SK-N-DZ (cell line): Measurements from ENCODE around the gene BIN1.

Experiments
- DNase-seq: peaks from one replicate; pipeline ENCODE4 v3.0.0-alpha.2; 2015; ENCODE audit warnings: low spot score

BIN1 gene

DNA sequence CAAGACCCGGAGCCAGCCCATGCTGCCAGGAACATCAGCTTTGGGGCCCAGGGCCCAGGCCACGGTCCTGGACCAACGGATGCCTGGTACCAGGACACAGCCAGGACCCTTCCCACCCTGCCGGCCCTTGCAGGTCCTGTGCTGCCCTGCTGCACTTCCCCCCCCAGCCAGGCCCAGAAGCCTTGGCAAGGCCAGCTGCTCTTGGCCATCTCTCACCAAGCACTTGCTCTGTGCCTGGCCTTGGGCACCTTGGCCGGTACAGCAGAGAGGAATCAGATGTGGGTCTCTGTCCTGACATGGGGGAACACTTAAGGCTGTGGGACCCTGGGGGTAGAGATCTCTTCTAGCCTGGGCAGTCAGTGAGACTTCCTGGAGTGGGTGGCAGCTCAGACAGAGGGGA, 28.9 kb downstream of the BIN1 start:
- no peak for DNase-seq

DNA sequence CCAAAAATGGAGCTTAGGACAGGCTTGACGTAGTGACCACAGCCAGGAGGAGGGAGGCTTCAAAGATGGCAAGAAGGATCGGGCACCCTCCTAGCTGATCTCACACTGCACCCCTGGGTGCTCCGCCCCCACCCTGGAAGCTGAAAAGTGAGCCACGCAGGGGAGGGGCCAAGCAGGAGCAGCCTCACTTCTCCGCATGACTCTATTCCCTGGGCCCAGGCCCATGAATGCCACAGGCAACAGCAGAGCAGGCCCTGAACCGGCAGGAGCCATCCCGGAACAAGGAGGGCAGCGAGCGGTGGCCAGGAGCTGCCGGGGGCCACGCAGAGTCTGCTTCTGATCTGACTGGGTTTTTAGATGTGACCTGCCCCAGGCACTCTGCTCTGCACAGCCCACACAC, 30.0 kb downstream of the BIN1 start:
- DNase-seq = no peak

DNA sequence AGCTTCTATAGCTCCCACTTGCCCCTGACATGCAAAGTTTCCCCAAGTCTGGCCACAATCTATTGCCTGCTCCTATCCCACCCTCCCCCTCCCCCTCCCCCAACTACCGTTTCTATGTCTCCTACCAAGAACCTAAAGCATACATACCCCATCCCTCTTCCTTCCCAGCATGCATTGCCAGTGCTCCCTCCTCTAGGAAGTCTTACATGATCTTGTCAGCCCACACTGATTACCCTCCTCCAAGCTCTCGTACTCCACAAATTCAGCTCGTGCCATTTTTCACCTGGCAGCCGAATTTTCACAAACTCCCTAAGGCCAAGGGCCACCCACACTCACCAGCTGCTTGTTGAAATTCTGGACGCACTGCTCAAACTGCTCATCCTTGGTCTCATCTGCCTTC, 30.7 kb downstream of the BIN1 start:
- DNase-seq = no peak

DNA sequence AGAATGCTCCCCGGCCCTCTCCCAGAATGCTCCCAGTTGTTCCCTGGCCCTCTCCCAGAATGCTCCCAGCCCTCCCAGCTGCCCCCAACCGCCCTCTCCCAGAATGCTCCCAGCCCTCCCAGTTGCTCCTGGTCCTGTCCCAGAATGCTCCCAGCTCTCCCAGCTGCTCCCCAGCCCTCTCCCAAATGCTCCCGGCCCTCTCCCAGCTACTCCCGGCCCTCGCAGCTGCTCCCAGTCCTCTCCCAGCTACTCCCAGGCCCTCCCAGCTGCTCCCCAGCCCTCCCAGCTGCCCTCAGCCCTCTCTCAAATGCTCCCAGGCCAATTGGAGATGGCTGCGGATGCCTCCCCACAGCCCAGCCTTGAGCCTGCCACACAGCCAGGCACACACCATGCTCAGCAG, 31.1 kb downstream of the BIN1 start:
- DNase-seq = no peak

DNA sequence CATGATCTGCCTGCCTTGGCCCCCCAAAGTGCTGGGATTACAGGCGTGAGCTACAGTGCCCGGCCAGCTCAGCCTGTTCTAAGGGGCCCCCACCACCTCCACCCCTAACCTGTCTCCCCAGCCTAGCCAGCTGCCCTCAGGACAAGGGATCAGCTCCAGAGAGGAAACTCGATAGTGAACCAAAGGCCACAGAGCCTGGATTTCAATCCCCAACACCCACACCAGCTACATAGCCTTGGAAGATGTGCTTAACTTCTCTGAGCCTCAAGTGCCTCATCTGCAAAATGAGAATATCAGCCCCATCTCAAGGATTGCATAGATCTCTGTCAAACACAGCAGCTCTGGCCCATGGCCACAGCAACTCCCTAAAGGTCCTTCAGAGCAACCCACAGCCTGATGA, 32.0 kb downstream of the BIN1 start:
- no peak for DNase-seq

DNA sequence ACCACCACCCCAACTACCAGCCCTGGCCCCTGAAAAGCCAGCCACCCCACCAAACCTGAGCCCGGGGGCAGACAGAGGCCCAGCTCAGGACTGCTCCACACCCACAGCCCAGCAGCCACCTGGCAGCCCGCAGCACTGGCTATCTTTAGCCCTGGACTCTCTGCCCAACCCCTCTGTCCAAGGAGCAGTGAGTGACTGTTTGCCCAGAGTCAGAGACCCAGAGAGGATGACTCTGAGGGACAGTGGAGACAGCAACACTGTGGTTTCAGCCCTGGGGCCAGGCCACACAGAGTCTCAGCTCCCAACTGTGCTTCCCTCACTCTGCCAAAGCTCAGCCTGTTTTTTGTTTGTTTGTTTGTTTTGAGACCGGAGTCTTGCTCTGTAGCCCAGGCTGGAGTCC, 32.6 kb downstream of the BIN1 start:
- DNase-seq = no peak

DNA sequence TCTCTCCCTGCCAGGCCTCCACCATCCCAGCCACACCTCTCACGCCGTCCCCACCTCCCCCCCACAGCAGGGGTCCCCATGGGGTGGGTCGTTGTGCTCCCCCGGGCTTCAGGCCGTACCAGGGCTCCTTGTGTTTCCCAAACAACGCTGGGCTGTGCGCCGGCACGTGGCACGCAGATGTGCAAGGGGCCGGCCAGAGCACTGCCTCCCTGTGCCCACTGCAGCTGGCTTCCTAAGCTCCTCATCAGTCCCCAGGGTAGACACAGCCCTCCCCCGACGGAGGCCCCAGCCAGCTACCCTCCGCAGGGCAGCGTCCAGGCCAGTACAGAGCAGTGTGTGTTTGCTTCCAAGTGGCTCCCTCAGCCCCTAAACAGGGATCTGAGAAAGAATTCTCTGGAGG, 34.0 kb downstream of the BIN1 start:
- no peak for DNase-seq

DNA sequence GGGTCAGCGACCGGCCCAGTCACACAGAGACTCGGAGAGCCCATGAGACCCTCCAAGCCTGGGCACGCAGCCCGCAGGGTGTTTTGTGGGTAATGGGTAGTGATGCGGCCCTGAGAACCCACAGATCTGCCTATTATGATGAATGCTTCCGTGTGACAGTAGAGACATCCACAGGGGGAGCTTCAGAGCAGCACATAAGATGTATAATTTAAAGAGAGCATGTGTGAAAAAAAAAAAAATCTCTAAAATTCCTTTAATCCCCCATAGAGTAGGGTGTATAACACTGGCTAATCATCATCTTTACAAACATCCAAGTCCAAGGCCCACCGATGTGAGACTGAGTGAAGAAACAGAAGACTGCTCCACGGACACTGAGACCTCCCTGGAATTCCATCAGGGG, 34.6 kb downstream of the BIN1 start:
- no peak for DNase-seq

DNA sequence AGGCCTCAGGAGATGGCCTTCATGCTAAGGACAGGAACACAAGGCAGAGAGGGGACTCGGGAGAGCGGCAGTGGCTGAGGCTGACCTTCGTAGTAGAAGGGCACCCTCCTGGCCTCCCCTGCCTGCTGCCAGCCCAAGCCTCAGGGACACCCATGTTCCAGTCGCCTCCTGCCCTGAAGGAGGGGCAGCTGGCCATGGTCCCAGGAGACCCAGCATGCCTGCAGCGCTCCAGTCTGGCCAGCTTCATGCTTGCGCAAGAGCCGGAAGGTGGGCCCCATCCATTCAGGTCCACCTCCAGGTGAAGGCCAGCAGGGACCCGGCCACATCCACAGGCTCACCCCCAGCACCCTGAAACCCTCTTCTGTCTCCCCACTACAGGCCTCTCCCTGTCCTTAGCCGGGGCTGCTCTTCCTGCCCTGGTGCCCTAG, 35.0 kb downstream of the BIN1 start:
- no peak for DNase-seq

DNA sequence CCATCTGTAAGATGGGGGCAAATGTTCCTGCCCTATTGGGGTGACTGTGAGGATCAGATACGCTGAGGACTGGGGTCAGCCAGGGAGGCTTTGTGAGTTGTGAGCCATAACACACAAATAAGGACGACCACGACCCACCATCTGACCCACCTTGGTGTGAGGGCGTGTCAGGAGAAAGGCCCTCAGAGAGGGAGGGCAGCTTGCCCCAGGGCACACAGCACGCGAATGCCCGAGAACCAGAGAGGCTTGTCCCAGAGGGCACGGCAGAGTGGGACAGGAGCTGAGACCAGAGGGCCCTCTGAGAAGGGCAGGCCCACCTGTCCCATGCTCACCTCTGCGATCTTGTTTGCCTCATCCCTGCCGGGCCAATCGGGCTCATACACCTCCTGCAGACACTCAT, 36.7 kb downstream of the BIN1 start:
- DNase-seq = no peak

DNA sequence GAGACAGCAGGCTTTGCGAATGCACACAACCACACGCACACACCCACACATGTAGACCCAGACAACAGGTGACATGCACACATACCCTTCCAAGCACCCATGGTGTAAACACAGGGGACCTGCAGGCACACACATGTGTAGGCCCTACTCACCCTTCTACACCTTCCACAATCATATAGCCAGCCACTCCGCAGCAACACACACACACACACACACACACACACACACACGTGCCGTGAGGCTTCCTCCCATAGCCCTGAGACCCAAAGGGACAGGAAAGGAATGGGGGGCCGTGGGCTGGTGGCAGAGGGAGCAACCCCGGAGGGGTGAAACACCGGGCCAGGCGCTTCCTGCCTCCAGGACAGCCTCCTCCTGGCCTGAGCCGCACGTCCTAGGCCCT, 37.4 kb downstream of the BIN1 start:
- DNase-seq = no peak

DNA sequence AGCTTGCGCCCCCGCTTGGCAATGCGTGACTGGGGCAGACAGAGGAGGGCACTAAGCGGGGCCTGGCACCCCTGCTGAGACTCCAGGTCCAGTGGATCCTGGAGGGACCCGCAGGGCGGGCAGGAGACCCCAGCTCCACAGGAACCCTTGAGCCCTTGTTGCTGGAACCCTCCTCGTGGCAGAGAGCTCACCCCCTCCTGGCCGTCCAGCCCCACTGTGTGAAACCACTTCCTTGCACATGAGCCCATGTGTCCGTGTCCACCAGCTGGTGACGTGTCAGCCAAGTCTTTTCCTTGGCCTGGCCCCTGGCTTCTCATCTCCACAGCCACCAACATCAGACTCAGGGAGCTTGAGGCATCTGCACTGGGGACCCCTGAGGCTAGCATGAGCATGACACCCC, 38.0 kb downstream of the BIN1 start:
- DNase-seq = no peak

DNA sequence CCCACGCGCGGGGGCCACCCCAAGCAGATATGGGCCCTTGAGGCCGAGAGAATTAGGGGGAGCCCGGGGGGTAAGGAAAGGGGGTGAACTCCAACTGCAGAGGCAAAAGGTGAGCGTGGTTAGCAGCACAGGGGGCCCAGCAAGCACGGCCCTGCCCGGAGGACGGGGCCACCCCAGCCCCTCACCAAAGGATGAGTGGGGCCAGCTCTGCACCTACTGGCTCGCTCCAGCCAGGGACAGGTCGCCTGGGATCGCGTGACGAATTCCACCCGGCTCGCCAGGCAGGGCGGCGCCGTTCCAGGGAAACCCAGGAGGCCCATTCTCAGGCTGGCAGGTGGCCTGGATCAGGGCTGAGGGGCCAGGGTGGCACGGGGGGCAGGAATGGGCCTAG, 38.6 kb downstream of the BIN1 start:
- no peak for DNase-seq

DNA sequence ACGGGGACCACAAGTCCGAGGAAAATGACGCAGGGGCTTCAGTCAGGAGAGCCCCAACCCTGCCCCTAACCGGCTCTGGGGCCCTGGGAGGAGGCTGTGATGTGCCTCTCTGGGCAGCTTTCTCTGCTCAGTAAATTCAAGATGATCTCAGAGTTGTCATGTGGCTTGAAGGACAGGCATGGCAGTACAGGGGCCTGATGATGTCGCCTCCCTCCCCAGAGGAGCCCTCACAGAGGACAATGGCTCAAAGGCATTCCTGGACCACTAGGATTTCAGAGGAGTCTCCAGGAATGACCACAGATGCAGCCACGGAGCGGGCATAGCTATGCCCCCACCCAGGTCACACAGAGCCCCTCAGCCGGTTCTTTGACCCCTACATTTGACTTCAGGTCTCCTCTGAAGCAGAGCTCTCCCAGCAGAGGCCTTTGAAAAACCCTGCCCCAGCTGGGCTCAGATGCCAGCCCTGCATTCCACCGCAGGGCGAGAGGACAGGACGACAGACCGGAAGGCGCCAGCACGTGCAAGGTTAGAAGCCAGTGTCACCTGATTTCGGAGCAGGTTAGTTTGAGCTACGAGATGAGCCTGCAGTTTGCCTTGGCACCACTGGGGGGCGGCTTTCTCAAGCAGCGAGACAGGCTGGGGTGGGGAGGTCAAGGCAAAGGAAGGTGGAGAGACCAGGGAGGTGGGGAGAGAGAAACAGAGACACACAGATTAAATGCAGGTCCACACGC, 39.2 kb downstream of the BIN1 start:
- peak; percentile 58 for DNase-seq

DNA sequence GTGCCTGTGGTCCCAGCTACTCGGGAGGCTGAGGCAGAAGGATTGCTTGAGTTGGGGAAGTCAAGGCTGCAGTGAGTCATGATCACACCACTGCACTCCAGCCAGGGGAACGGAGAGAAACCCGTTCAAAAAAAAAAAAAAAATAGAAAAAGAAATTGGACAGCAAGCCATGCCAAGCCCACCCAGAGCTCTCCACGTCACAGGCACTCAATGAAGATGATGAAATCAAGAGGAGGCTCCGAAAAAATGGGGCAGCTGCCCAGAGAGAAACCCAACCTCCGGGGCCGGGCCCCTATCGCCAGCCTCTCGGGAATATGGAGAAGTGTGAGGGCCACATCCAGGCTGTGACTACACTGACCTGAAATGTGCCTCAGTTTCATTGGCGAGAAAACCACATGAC, 40.0 kb downstream of the BIN1 start:
- DNase-seq = no peak

DNA sequence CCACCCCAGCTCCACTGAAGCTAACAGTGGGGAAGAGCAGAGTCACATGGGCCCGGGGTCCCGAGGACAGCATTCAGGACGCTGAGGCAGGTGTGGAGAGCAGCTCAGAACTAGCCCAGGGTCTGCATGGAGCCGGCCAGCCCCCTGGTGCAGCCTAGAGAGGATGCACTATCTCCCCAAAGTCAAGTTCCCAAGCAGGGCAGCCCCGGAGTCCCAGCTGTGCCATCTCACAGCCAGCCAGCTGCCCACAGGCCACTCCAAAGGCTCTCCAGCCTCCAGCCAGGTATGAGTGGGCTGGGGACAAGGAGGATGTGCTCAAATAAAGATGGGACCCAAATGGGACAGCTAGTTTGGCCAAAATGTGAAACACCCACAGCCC, 41.0 kb downstream of the BIN1 start:
- DNase-seq = no peak

DNA sequence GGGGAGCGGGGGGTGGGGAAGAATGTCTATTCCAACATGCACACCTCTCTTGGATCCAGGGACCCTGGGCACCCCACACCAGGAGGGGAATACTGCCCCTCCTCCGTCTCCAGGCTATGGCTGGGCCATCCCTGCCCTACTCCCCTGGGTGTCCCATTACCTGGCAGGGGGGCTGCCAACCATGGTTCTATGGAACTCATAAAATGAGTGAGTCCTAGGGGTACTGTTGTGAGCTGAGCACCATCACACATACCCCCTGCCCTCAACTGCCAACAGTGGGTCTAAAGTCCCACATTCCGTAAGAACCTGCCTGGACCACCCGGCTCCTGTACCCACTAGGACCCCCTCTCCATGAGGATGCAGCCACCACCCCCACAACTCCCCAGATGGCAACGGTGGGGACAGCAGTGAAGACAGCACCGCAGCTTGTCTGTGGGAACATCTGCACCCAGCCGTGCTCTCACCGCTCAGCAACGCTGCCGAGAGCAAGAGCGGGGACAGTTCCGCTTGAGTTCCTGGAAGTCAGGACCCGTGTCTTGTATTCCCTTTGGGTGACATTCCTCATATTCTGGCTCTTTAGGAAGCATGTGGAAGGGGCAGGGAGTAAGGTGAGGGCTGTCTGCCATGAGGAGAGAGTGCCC, 41.5 kb downstream of the BIN1 start:
- DNase-seq = no peak

DNA sequence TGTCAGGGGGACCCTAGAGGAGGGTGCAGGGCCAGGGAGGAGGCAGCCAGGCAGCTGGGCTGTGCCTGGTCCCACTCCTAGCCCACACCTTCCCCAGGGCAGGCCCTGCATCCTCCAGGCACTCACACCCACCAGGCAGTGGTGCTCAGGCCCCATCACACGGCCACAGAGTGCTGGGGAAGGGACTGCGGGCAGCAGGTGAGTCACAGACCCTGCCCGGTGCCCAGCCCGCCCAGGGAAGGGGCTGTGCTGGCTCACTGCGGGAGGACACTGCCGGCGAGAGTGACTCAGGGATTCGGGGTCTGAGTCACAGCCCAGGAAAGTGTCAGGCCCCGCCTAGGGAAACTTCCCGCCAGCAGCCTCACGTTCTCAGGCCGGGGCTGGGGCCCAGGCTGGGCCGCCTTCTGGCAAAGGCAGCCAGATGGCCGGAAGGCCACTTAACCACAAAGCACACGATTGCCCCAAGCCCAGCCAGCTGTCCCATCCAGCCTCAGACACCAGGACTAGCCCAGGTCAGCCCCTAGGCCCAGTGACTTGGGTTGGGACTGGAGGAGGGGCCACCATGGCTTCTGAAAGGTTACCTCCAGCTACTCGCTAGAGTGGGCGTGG, 42.2 kb downstream of the BIN1 start:
- peak; percentile 71 for DNase-seq

DNA sequence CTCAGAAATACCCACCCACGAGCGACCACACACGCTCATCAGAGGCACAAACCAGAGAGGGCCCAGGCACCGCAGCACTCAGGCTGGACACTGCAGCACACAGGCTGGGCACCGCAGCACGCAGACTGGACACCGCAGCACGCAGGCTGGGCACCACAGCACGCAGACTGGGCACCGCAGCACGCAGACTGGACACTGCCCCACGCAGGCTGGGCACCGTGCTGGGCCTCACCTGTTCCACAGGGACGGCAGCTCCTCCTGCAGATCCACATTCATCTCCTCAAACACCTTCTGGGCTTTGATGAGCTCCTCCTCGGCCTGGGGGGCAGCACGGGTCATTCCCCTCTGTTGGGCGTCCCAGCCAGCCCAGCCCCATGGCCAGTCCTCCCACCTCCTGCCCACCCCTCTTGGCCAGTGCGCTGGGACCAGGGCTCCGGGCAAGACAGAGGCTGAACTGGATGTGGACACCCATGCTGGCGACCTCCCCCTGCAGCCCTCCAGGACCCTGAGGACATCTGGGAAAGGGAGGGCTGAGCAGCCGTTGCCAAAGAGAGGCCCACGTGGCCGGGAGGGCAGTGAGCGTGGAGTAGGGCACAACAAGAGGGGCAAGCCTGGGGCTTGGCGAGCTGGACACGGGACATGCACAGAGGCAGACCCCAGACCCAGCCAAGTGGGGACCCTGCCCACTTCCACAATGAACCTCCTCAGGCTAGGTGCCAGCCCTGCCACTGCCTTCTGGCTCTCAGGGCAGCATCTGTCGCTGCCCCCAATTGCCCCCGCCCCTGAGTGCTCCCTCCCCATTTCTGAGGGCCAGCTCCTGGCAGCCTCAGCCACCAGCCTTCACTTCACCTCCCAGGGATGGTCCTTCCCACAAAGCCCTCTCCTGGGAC, 43.0 kb downstream of the BIN1 start:
- DNase-seq = no peak

DNA sequence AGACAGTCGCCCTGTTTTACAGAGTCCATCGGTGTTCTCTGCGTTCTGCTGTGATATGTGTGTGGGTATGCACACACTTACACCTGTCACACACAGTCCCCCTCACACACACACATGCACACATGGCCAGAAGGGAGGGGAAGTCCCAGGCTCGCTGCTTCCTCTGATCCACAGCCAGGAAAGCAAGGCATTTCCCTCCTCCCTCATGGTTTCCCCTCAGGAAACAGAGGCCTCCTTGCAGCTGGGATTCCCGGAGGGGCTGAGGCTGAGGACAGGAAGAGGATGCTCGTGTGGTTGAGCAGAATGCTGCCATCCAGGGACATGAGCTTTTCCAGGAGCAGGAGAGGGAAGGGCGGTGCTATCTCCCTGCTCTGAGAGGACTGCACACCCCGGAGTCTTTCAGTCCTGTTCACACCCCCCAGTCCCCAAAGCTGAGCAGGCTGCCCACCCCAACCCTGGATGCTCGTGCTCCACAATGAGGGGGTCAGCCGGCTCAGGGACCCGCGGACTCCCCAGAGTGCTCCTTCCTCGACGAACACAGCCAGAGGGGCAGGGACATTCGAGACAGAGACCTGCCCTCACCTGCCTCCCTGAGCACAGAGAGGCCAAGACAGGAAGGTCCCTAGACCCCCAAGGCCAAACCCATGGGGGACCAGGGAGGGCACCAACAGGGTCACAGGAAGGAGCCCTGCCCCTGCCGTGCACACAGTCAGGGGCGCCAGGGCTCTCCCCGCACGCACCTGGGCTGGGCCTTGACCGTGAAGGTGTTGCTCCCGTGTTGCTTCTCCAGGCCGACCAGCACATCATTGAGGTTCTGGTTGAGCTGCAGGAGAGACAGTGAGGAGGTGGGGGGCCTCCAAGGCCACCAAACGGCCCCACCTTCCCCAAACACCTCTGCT, 45.3 kb downstream of the BIN1 start:
- DNase-seq = no peak

DNA sequence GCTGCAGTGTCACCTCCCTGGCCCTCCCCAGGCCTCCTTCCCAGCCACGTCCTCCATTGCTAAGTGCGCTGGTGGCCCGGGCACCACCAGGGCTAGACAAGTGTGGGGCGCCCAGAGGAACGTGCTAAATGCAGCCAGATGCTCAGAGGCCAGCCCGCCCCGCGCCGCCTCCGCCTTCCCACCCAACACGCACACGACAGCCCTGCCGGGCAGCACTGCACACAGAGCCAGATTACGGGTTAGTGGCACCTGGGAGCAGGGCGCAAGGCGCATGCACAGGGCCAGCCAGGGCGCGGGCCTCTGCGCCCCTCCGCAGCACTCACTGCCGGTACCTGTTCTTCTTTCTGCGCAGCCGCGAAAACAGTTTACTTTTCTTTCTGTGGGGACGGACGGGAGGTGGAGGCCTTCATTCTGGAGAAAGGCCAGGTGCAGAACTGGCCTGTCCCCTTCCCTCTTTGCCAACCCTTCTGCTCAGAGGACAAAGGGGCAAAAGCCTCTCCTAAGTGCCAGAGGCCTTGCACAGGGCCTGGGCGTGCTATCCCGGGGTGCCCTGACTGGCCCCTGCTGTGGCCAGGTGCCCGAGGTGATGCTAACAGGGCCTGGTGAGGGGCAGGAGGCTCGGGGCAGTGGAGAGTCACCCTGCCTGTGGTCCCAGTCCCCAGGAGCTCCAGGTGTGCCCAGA, 46.5 kb downstream of the BIN1 start:
- DNase-seq = no peak
